Fibroblast of villous mesenchyme (primary cell): Measurements from ENCODE around the gene SGPL1. TPM values are rescaled to one million over a fixed set of nuclear protein-coding genes. Genes with fewer than 3 reads are reported as not detected.

Experiments
- DNase-seq: peaks from one replicate; pipeline ENCODE4 v3.0.0-alpha.2; 2010; ENCODE audit warnings: low read depth
- H3K4me3 ChIP-seq: 2 replicates; pipeline ENCODE4 v1.5.1; 2011; ENCODE audit warnings: low read depth, mild to moderate bottlenecking, low read length
- CTCF ChIP-seq: IDR thresholded peaks from 2 replicates; pipeline ENCODE4 v1.5.1; 2012; ENCODE audit warnings: low read depth, mild to moderate bottlenecking, low read length; ENCODE audit not compliant: insufficient read depth
- total RNA-seq: library from RNA; depleted of rRNA; stranded (reverse); fragments of >200 nt; gene quantifications from 2 replicates; pipeline ENCODE4 v1.2.3, GENCODE V29; 2012

Gene SGPL1
- total RNA-seq, 1 donor, result 54.4 TPM

- no peak for DNase-seq
- no peak overlapping the region for H3K4me3 ChIP-seq
Measured at GRCh38 chr10:70834021-70834420, 18.3 kb downstream of the SGPL1 start.

GRCh38 chr10:70834441-70835151, 18.8 kb downstream of the SGPL1 start:
- H3K4me3 ChIP-seq, result no peak overlapping the region
- DNase-seq, result no peak

More at GRCh38 chr10:70834021-70834420, 18.3 kb downstream of the SGPL1 start:
- TF ChIP-seq CTCF, result no peak

GRCh38 chr10:70836319-70836718, 20.6 kb downstream of the SGPL1 start:
- no peak for DNase-seq
- TF ChIP-seq CTCF, result no peak
- no peak overlapping the region for H3K4me3 ChIP-seq

More at GRCh38 chr10:70834441-70835151, 18.8 kb downstream of the SGPL1 start:
- no peak for TF ChIP-seq CTCF

DNA sequence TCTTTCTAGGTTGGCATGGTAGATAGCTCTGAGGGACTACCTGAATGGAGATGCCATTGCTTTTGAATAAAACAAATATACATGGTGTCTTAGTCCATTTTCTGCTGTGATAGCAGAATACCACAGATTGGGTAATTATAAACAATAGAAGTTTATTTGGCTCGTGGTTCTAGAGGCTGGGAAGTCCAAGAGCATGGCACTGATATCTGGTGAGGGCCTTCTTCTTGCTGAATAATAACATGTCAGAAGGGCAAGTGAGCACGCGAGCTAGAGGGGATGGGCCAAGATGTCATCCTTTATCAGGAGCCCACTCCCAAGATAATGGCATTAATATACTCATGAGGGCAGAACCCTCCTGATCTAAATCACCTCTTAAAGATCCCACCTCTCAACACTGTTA, 21.9 kb downstream of the SGPL1 start:
- no peak overlapping the region for H3K4me3 ChIP-seq
- no peak for TF ChIP-seq CTCF
- no peak for DNase-seq

- H3K4me3 ChIP-seq, result no peak overlapping the region
- TF ChIP-seq CTCF, result no peak
Measured at GRCh38 chr10:70838270-70838805, 22.6 kb downstream of the SGPL1 start.

DNA sequence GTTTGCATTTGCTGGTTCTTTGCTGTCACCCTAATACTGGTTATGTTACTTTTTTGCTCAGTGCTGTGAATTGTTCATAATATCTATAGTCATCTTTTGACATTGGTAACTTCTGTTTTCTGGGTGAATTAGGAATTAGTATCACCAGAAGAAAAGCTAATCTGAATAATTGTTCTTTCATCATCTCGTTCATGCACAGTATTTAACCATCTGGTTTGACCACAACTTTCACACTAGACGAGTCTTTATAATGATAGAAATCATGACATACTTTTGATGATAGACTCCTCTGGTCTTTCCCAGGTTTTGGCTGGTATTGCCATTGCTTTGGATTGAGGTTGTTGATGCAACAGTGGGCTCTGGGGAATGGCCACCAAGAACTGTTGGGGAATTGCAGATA, 25.1 kb downstream of the SGPL1 start:
- TF ChIP-seq CTCF, result no peak
- no peak for DNase-seq
- no peak overlapping the region for H3K4me3 ChIP-seq

More at GRCh38 chr10:70838270-70838805, 22.6 kb downstream of the SGPL1 start:
- no peak for DNase-seq

DNA sequence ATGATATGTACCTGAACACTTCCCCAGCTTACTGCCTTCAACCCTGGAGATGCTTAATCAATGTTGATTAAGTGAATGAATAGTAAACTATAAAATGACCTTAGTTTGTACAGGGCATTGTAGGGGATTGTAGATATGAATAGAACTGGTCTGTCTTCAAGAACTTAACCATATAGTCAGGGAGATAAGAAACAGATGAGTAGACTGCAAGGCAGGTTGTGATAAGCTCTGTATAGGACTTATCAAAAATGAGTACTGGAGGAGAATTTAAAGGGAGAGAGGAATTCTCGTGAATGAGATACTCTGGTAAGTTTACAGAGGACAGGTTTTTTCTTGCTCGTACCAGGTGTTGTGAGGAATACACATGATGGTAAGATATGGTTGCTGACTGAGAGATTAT, 27.6 kb downstream of the SGPL1 start:
- no peak for DNase-seq
- H3K4me3 ChIP-seq, result no peak overlapping the region
- TF ChIP-seq CTCF, result no peak
